Vagina (tissue), 2 donors: ENCODE data around the gene DACH2. TPM values are rescaled to one million over a fixed set of nuclear protein-coding genes. Genes with fewer than 3 reads are reported as not detected.

ENCODE experiments used
- DNase-seq, 2 donors: peaks; one replicate each; pipeline ENCODE4 v3.0.0-alpha.2; 2017; ENCODE audit errors: extremely low spot score in 2 of 2
- H3K27ac ChIP-seq: fragments of 200-600 bp; sonication (generic); one replicate; pipeline ENCODE4 v1.5.1; 2019
- H3K27me3 ChIP-seq: fragments of 200-600 bp; sonication (generic); one replicate; pipeline ENCODE4 v1.5.1; 2019
- H3K36me3 ChIP-seq, 2 donors: fragments of 200-600 bp; sonication (generic); one replicate each; pipeline ENCODE4 v1.5.1; 2017 to 2019
- H3K4me1 ChIP-seq: fragments of 200-600 bp; sonication (generic); one replicate; pipeline ENCODE4 v1.5.1; 2019
- H3K4me3 ChIP-seq, 2 donors: fragments of 200-600 bp; sonication (generic); 1 replicate in 1 of 2; 2 replicates in 1 of 2; pipeline ENCODE4 v1.5.1; 2016 to 2019
- H3K9me3 ChIP-seq: fragments of 200-600 bp; sonication (generic); one replicate; pipeline ENCODE4 v1.5.1; 2019
- CTCF ChIP-seq, 3 experiments: fragments of 450-650 bp in 2 of 3; fragments of 200-600 bp in 1 of 3; sonication (generic) in 1 of 3; IDR thresholded peaks; one replicate each; pipeline ENCODE4 v1.5.1; 2017 to 2019; ENCODE audit warnings: antibody characterized with exemption in 3 of 3, mild to moderate bottlenecking in 2 of 3, moderate library complexity in 2 of 3
- POLR2A ChIP-seq, 2 donors: fragments of 450-650 bp; IDR thresholded peaks; one replicate each; pipeline ENCODE4 v1.6.1; 2017; ENCODE audit warnings: antibody characterized with exemption in 2 of 2, mild to moderate bottlenecking in 2 of 2, moderate library complexity in 2 of 2
- POLR2AphosphoS5 ChIP-seq, 2 donors: sonication (generic); formaldehyde crosslinking; IDR thresholded peaks; one replicate each; pipeline ENCODE4 v1.9.0; 2017; ENCODE audit warnings: antibody characterized with exemption in 2 of 2, mild to moderate bottlenecking in 2 of 2, low read depth in 1 of 2; ENCODE audit not compliant: insufficient read depth in 1 of 2
- intact Hi-C: fragments of 100-400 bp; cut with DNase I; formaldehyde crosslinking; loops from one replicate; pipeline ENCODE4 v1.15.1; 2023
- total RNA-seq: library from RNA; depleted of rRNA; stranded (reverse); fragments of >200 nt; gene quantifications from one replicate; pipeline ENCODE4 v1.2.3, GENCODE V29; 2016

Gene DACH2
- total RNA-seq, 1 donor from 2014 or later: not detected

- intact Hi-C loops: no loop called here
- H3K9me3 ChIP-seq: no peaks in the 10 kb centered on the region
- TF ChIP-seq POLR2A (IDR thresholded peaks at IDR 0.05) (no peak), POLR2AphosphoS5 (IDR thresholded peaks at IDR 0.05; ENCODE audit: insufficient read depth in 1 of 2, low read depth in 1 of 2) (no peak), CTCF (IDR thresholded peaks at IDR 0.05) (no peak)
- DNase-seq: no peak
- H3K36me3 ChIP-seq: no peaks in the 10 kb centered on the region
- no peak overlapping the region for H3K27ac ChIP-seq
- H3K27me3 ChIP-seq: no peaks in the 10 kb centered on the region
- H3K4me1 ChIP-seq: no peaks in the 10 kb centered on the region
- H3K4me3 ChIP-seq: no peak overlapping the region
Observed at GRCh38 chrX:86805241-86805640, 657.0 kb downstream of the DACH2 start.

GRCh38 chrX:86806786-86807185 is 658.5 kb downstream of the DACH2 start:
- intact Hi-C loops: no loop called here
- Histone ChIP-seq H3K27me3 (no peaks in the 10 kb centered on the region), H3K36me3 (no peaks in the 10 kb centered on the region), H3K4me3 (no peak overlapping the region), H3K9me3 (no peaks in the 10 kb centered on the region), H3K4me1 (no peaks in the 10 kb centered on the region), H3K27ac (no peak overlapping the region)
- no peak for DNase-seq
- TF ChIP-seq CTCF (IDR thresholded peaks at IDR 0.05) (no peak), POLR2AphosphoS5 (IDR thresholded peaks at IDR 0.05; ENCODE audit: insufficient read depth in 1 of 2, low read depth in 1 of 2) (no peak), POLR2A (IDR thresholded peaks at IDR 0.05) (no peak)

- no peaks in the 10 kb centered on the region for H3K36me3 ChIP-seq
- no peak overlapping the region for H3K27ac ChIP-seq
- H3K27me3 ChIP-seq: no peaks in the 10 kb centered on the region
- TF ChIP-seq CTCF (IDR thresholded peaks at IDR 0.05) (no peak), POLR2A (IDR thresholded peaks at IDR 0.05) (no peak), POLR2AphosphoS5 (IDR thresholded peaks at IDR 0.05; ENCODE audit: insufficient read depth in 1 of 2, low read depth in 1 of 2) (no peak)
- intact Hi-C loops: no loop called here
- DNase-seq: no peak
- no peak overlapping the region for H3K4me3 ChIP-seq
- H3K9me3 ChIP-seq: no peaks in the 10 kb centered on the region
- no peaks in the 10 kb centered on the region for H3K4me1 ChIP-seq
Observed at GRCh38 chrX:86809651-86810050, 661.4 kb downstream of the DACH2 start.

- Histone ChIP-seq H3K36me3 (no peaks in the 10 kb centered on the region), H3K4me1 (no peaks in the 10 kb centered on the region), H3K9me3 (no peaks in the 10 kb centered on the region), H3K27ac (no peak overlapping the region), H3K4me3 (no peak overlapping the region), H3K27me3 (no peaks in the 10 kb centered on the region)
- intact Hi-C loops: no loop called here
- DNase-seq: no peak
- no peak for TF ChIP-seq CTCF (IDR thresholded peaks at IDR 0.05)
- no peak for TF ChIP-seq POLR2AphosphoS5 (IDR thresholded peaks at IDR 0.05; ENCODE audit: insufficient read depth in 1 of 2, low read depth in 1 of 2)
- no peak for TF ChIP-seq POLR2A (IDR thresholded peaks at IDR 0.05)
Observed at GRCh38 chrX:86829786-86830185, 681.5 kb downstream of the DACH2 start.

GRCh38 chrX:86830685-86831084 is 682.4 kb downstream of the DACH2 start:
- intact Hi-C loops: no loop called here
- no peaks in the 10 kb centered on the region for H3K4me1 ChIP-seq

More at GRCh38 chrX:86830685-86831084, 682.4 kb downstream of the DACH2 start:
- DNase-seq: no peak
- no peaks in the 10 kb centered on the region for H3K36me3 ChIP-seq
- no peak overlapping the region for H3K4me3 ChIP-seq
- H3K9me3 ChIP-seq: no peaks in the 10 kb centered on the region
- no peaks in the 10 kb centered on the region for H3K27me3 ChIP-seq
- H3K27ac ChIP-seq: no peak overlapping the region
- TF ChIP-seq CTCF (IDR thresholded peaks at IDR 0.05) (no peak), POLR2A (IDR thresholded peaks at IDR 0.05) (no peak), POLR2AphosphoS5 (IDR thresholded peaks at IDR 0.05; ENCODE audit: insufficient read depth in 1 of 2, low read depth in 1 of 2) (no peak)
